SHP77 (cell line): ENCODE measurements around the gene VANGL1.
"Not testable (repeated sequence)": the region's sequence is repeated elsewhere in the genome, so short reads cannot be mapped to it uniquely, and the experiment has no call there.

ENCODE experiments used
- DNase-seq, 2 experiments: peaks; one replicate each; lab custom pipeline; 2025; lab: John Stamatoyannopoulos, UW

Gene VANGL1

DNA sequence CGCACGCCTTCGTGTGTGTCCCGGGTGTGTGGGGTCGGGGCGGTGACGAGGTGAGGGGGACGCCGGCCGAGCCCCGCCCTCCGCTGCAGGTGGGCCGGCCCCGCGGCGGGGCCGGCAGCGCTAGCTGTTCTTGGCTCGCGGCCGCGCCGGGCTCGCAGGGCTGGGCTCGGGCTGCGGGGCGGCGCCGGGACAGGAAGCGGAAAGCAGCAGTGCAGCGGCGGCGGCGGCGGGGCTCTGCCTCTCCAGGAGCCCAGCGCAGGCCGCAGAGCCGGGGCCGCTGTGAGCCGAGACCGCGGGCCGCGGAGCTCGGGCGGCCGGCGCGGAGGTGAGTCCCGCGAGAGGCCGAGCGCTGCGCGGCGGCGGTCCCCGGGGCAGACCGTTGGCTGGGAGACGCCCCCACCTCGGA, at the start of gene VANGL1:
TSS of gene VANGL1 (plus strand) at position 209 of the 406 bp plus-strand sequence. CDS start 9,444 bp downstream, outside the sequence.
- peak; percentile 70 to 72 for DNase-seq

- DNase-seq: no peak
These were observed 49.5 kb upstream of the VANGL1 start for GRCh38 chr1:115592264-115592663.

- no peak for DNase-seq
These were observed 48.2 kb upstream of the VANGL1 start for GRCh38 chr1:115593365-115594259.

DNA sequence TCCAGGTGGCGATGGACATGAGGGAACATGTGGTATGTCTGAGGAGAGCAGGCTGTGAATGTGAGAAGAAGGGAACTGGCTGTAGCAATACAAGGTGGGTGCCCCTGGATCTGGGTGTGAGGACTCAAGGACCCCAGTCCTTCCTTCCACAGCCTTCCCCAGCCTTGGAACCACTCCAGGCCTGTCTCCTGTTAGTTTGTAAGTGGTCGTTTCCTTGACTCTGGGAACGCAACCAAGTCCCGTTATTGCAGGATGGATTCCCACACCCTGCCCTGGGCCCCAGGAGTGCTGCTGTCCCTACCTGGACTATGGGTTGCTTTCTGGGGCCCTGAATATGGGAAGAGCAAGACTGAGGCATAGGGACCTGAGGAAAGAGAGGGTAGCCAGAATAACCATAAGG, 47.2 kb upstream of the VANGL1 start:
- DNase-seq: no peak

GRCh38 chr1:115595279-115596079, 46.3 kb upstream of the VANGL1 start:
- peak; percentile 64 to 67 for DNase-seq

- DNase-seq: no peak
These were observed 45.5 kb upstream of the VANGL1 start for GRCh38 chr1:115596080-115596780.

- no peak for DNase-seq
These were observed 37.3 kb upstream of the VANGL1 start for GRCh38 chr1:115604508-115604907.

DNA sequence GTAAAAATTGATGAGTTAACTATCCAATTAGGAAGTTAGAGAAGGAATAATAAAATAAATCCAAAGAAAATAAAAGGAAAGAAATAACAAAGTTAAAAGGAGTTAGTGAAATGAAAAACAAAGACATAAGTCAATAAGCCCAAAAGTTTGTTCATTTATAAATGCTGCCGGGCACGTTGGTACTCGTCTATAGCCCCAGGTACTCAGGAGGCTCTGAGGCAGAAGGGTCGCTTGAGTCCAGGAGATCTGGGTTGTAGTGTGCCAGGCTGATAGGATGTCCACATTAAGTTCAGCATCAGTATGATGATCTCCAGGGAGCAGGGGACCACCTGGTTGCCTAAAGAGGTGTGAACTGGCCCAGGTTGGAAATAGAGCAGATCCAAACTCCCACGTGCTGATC, 35.5 kb upstream of the VANGL1 start:
- no peak for DNase-seq

- no peak for DNase-seq
These were observed 32.7 kb upstream of the VANGL1 start for GRCh38 chr1:115609021-115609420.

GRCh38 chr1:115613767-115614166, 28.0 kb upstream of the VANGL1 start:
- no peak for DNase-seq

- DNase-seq: no peak
These were observed 21.3 kb upstream of the VANGL1 start for GRCh38 chr1:115620453-115620852.

GRCh38 chr1:115620950-115621349, 20.8 kb upstream of the VANGL1 start:
- no peak for DNase-seq

DNA sequence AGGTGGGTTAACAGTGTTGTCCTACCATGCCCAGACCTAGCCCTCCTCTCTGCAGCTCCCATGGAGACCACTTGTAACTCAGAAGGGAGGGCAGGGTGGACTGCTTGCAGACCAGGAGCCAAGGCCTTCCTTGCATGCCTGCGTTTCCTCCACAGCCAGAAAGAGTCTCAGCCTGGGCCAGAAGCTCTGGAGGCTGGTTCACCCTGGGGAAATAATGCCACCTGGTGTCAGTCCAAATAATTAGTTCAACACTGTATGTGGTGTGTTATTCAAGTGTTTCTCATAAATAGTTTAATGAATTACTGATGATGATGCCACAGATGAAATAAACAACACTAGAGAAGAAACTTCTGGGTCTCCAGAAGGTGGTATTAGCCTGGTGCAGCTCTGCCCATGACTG, 16.9 kb upstream of the VANGL1 start:
- DNase-seq: no peak

DNA sequence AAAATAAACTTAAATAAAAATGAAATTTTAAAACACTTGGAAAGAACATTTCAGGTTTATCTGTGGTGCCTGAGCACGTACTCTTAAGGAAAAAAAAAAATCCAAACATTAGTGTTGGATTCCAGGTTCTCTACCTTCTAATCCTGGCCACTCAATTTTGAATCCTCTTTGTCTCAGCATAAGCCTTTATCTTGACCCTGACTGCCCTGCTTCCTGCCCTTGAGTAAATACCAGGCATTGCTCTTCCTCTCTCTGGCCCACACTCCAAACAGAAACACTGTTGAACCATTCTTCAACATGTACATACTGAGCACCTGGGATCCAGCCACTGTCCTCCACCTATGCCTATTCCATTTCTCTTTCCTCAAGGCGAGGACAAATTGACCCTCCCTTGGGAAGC, 11.4 kb upstream of the VANGL1 start:
- DNase-seq: no peak

- DNase-seq: no peak
These were observed 9.3 kb upstream of the VANGL1 start for GRCh38 chr1:115632251-115633026.

- DNase-seq: not testable (repeated sequence)
These were observed 8.2 kb upstream of the VANGL1 start for GRCh38 chr1:115633606-115634005.

DNA sequence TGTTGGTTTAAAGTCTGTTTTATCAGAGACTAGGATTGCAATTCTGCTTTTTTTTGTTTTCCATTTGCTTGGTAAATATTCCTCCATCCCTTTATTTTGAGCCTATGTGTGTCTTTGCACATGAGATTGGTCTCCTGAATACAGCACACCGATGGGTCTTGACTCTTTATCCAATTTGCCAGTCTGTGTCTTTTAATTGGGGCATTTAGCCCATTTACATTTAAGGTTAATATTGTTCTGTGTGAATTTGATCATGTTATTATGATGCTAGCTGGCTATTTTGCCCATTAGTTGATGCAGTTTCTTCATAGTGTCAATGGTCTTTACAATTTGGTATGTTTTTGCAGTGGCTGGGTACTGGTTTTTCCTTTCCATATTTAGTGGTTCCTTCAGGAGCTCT, 4.5 kb upstream of the VANGL1 start:
- DNase-seq: not testable (repeated sequence)

DNA sequence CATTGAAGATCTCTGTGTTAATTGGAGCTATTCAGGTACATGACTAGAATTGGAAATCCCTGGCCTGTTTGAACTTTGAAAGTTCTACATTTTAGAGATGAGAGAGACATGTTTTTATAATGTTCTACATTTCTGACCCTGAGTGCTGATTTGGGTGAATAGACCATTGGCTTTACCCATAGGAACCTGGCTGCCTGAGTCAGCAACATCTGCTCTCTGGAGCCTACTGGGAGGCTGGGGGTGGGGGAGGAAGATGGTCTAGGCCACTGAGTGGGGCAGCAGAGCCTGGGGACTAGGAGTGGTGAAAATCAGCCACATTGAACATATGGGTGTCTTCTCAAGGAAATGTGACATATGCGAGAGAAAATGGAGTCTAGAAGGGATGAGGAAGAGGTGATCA, 1.4 kb upstream of the VANGL1 start:
- no peak for DNase-seq

GRCh38 chr1:115642168-115643072, 650 bp downstream of the VANGL1 start:
- DNase-seq: peak; percentile 47 to 54

- no peak for DNase-seq
These were observed 1.5 kb downstream of the VANGL1 start for GRCh38 chr1:115643225-115643624.
